ENCODE results near the gene ANKRD60. TPM values are rescaled to one million over a fixed set of nuclear protein-coding genes. Genes with fewer than 3 reads are reported as not detected.

The ANKRD60 gene
- polyA plus RNA-seq, 1 experiment, result not detected

- ChIA-PET POLR2A (no interaction called here), CTCF (interaction anchor here (0.6 to 8.2 kb wide), 28 partner anchors 10 to 1286 kb away, joined by 3 to 222 read pairs (median 4); partner anchors contain the start of gene ZBP1)
- Histone ChIP-seq H3K36me3 (ENCODE audit: control insufficient read depth, insufficient read depth, low read length) (no peaks in the 10 kb centered on the region), H3K27me3 (ENCODE audit: control insufficient read depth, insufficient read depth, low read length) (peaks cover 10% of the 10 kb centered on the region), H3K4me3 (ENCODE audit: low read depth, low read length) (no peak overlapping the region)
- no peak for DNase-seq (ENCODE audit: low read depth)
- no peak for TF ChIP-seq CTCF (IDR thresholded peaks at IDR 0.05; ENCODE audit: insufficient read depth, low read depth, low read length)
Measured at GRCh38 chr20:58210398-58210747, 18.1 kb downstream of the ANKRD60 start.

DNA sequence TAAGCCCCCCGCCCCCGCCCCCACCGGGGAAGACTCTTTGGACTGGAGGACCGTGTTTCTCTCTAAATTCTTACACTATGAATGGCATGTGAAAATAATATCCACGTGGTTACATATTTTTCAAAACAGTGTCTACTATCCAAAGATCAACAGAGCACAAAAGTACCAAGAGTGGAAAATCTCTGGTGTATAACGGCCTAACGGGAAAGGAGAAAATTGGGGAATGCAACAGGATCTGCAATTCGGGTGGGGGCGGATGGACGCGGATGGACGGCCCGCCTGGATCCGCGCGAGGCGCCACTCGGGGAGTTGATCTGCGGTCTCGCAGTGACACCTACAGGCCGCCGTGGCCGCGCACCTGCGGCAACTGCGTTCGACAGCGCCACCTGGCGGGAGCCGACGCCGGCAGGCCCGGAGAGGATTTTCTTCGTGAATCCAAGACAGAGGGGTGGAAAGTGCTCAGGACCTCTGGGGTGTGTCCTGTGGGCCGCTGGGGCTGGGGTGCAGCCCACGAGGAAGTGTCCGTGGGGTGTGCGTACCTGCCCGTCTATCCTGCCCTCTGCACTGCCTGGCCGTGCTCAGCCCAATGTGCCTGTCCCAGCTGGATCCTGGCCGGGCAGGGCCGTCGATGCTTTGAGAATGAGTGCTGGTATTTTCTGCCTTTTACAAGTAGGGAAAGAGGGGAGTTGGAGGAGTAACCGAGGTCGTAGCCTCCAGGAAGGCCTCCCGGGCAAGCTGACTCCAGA is 18.6 kb downstream of the ANKRD60 start:
- Histone ChIP-seq H3K4me3 (ENCODE audit: low read depth, low read length) (no peak overlapping the region), H3K27me3 (ENCODE audit: control insufficient read depth, insufficient read depth, low read length) (peaks cover 10% of the 10 kb centered on the region), H3K36me3 (ENCODE audit: control insufficient read depth, insufficient read depth, low read length) (no peaks in the 10 kb centered on the region)
- CTCF ChIA-PET, result interaction anchor here (0.6 to 8.2 kb wide), 41 partner anchors 8 to 1286 kb away, joined by 3 to 222 read pairs (median 4); partner anchors contain the start of gene ZBP1
- TF ChIP-seq CTCF (IDR thresholded peaks at IDR 0.05; ENCODE audit: insufficient read depth, low read depth, low read length), result peak; percentile 100
- POLR2A ChIA-PET, result no interaction called here
- no peak for DNase-seq (ENCODE audit: low read depth)

GRCh38 chr20:58208944-58209343 is 19.5 kb downstream of the ANKRD60 start:
- POLR2A ChIA-PET, result no interaction called here
- TF ChIP-seq CTCF (IDR thresholded peaks at IDR 0.05; ENCODE audit: insufficient read depth, low read depth, low read length), result no peak
- CTCF ChIA-PET, result interaction anchor here (0.6 to 8.2 kb wide), 24 partner anchors 9 to 952 kb away, joined by 3 to 222 read pairs (median 4); no protein-coding TSS in a partner anchor
- H3K27me3 ChIP-seq (ENCODE audit: control insufficient read depth, insufficient read depth, low read length), result peaks cover 8% of the 10 kb centered on the region
- DNase-seq (ENCODE audit: low read depth), result no peak
- H3K4me3 ChIP-seq (ENCODE audit: low read depth, low read length), result no peak overlapping the region
- H3K36me3 ChIP-seq (ENCODE audit: control insufficient read depth, insufficient read depth, low read length), result no peaks in the 10 kb centered on the region

DNA sequence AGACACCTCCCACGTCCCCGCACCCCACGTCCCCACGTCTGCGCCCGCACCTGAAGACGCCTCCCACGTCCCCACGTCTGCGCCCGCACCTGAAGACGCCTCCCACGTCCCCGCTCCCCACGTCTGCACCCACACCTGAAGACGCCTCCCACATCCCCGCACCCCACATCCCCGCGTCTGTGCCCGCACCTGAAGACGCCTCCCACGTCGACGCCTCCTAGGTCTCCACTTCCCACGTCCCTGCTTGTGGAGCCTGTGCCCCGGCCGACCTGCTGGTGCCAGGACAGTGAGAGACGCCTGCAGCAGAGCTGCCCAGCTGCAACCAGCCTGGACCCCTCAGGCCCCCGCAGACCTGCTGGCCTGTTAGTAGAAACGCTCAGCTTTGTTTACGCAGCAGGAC is 22.6 kb downstream of the ANKRD60 start:
- DNase-seq (ENCODE audit: low read depth), result no peak
- ChIA-PET POLR2A (no interaction called here), CTCF (interaction anchor here (1.5 to 8.2 kb wide), 2 partner anchors 26 to 608 kb away, joined by 4 to 222 read pairs; no protein-coding TSS in a partner anchor)
- no peaks in the 10 kb centered on the region for H3K36me3 ChIP-seq (ENCODE audit: control insufficient read depth, insufficient read depth, low read length)
- no peak overlapping the region for H3K4me3 ChIP-seq (ENCODE audit: low read depth, low read length)
- TF ChIP-seq CTCF (IDR thresholded peaks at IDR 0.05; ENCODE audit: insufficient read depth, low read depth, low read length), result no peak
- H3K27me3 ChIP-seq (ENCODE audit: control insufficient read depth, insufficient read depth, low read length), result no peaks in the 10 kb centered on the region; the same call in 1 of the 2 replicates

DNA sequence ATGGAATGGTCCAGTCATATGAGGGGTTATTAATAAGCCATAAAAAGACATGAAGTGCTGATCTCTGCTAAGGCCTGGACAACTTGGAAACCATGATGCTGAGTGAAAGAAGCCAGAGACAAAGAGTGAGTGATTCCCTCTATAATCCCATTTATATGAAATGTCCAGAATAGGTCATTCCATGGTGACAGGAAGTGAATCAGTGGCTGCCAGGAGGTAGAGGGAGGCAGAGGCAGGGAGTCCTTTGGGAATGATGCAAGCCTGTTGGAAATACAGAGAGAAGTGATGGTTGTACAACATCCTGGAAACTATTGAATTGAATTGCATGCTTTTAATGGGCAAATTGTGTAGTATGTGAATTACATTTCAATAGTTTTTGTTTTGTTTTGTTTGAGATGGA is 26.4 kb downstream of the ANKRD60 start:
- no peak for DNase-seq (ENCODE audit: low read depth)
- H3K36me3 ChIP-seq (ENCODE audit: control insufficient read depth, insufficient read depth, low read length), result no peaks in the 10 kb centered on the region
- no peak overlapping the region for H3K4me3 ChIP-seq (ENCODE audit: low read depth, low read length)
- no peak for TF ChIP-seq CTCF (IDR thresholded peaks at IDR 0.05; ENCODE audit: insufficient read depth, low read depth, low read length)
- ChIA-PET CTCF (interaction anchor here (0.6 to 2.3 kb wide), 3 partner anchors 9 to 605 kb away, joined by 3 to 7 read pairs (median 3); no protein-coding TSS in a partner anchor), POLR2A (no interaction called here)
- no peaks in the 10 kb centered on the region for H3K27me3 ChIP-seq (ENCODE audit: control insufficient read depth, insufficient read depth, low read length)
